GM12872 (cell line): ENCODE data around the gene CD93.

Experiments used
- TF ChIP-seq, protein P1 (sequence below): IDR thresholded peaks from 3 replicates; pipeline ENCODE4 v1.5.1; 2011; ENCODE audit warnings: low read depth, mild to moderate bottlenecking, low read length, moderate library complexity; ENCODE audit not compliant: insufficient read depth

Gene CD93

GRCh38 chr20:23062632-23063031, 23.5 kb downstream of the CD93 start:
- TF ChIP-seq, protein P1, sequence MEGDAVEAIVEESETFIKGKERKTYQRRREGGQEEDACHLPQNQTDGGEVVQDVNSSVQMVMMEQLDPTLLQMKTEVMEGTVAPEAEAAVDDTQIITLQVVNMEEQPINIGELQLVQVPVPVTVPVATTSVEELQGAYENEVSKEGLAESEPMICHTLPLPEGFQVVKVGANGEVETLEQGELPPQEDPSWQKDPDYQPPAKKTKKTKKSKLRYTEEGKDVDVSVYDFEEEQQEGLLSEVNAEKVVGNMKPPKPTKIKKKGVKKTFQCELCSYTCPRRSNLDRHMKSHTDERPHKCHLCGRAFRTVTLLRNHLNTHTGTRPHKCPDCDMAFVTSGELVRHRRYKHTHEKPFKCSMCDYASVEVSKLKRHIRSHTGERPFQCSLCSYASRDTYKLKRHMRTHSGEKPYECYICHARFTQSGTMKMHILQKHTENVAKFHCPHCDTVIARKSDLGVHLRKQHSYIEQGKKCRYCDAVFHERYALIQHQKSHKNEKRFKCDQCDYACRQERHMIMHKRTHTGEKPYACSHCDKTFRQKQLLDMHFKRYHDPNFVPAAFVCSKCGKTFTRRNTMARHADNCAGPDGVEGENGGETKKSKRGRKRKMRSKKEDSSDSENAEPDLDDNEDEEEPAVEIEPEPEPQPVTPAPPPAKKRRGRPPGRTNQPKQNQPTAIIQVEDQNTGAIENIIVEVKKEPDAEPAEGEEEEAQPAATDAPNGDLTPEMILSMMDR, result no peak

GRCh38 chr20:23061734-23062561, 24.2 kb downstream of the CD93 start:
- TF ChIP-seq, protein P1, result no peak

DNA sequence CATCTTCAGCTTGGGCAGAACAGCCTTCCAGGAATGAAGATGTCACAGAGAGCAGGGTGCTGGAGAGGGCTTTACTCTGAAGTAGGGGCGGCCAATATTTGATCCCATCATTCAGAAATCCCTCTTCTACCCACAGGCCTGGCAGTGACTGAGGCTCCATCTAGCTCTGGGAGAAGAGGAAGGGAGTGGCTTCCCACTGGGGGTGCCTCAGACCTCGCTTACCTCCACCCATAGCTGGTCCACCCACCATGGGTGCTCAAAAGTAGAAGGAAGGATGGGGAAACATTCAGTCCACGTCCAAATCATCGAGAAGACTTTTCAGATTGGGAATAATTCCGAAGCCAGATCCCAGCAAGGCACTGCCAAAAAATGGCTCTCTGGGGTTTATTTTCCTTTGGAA, 24.9 kb downstream of the CD93 start:
- TF ChIP-seq, protein P1, result no peak

- TF ChIP-seq, protein P1, result no peak
These were observed 25.5 kb downstream of the CD93 start for GRCh38 chr20:23060629-23061028.

GRCh38 chr20:23059846-23060245, 26.3 kb downstream of the CD93 start:
- TF ChIP-seq, protein P1, result no peak

GRCh38 chr20:23059001-23059400, 27.1 kb downstream of the CD93 start:
- TF ChIP-seq, protein P1, result no peak

DNA sequence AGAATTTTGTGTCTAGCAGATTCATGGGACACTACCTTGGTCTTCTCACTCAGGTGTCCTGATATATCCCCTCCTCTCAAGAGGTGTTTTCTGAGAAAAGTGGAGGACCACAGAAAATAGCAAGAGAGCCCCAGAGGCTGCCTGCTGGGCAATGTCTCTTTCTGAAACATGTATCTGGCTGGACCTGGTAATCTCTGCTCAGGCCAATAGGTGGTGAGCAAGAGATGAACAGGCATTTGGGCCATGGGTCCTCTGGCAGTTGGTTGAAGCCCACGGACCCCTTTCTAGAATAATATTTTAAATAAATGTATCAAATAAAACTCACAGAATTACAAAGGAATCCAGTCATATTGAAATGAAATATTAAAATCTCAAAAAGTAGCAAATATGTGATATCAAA, 27.9 kb downstream of the CD93 start:
- TF ChIP-seq, protein P1, result no peak
